ENCODE results near the gene ZNF652. TPM values are rescaled to one million over a fixed set of nuclear protein-coding genes. Genes with fewer than 3 reads are reported as not detected.
A peak's percentile ranks its signal among the peaks of the same experiment; 100 is the strongest.

ZNF652 gene
- total RNA-seq (2022) (89.3 and 92.6 TPM in 2 replicates), Bru-seq, nascent RNA (percentile 92 among the genes with signal in this experiment), BruChase-seq, experiment 1, labeled RNA remaining after a 2-hour chase (percentile 95 among the genes with signal in this experiment), BruChase-seq, experiment 2, labeled RNA remaining after a 6-hour chase (percentile 94 among the genes with signal in this experiment)
- long read RNA-seq, full-length matches to known transcripts = 4 of 20 reads
- long read RNA-seq, partial matches to known transcripts = 6 of 20 reads
- long read RNA-seq, other reads (novel, unspliced or antisense) = 10 of 20 reads

- H3K4me1 Mint-ChIP-seq (ENCODE audit: low read depth, unreplicated experiment) = peaks cover 27% of the 10 kb centered on the region
- peaks cover 26% of the 10 kb centered on the region for H3K4me1 ChIP-seq
- no peaks in the 10 kb centered on the region for H3K9me3 ChIP-seq
- H3K9me3 Mint-ChIP-seq (ENCODE audit: unreplicated experiment) = no peaks in the 10 kb centered on the region
- H3K4me3 Mint-ChIP-seq (ENCODE audit: unreplicated experiment) = peak within 1 kb of the TSS; percentile 77
- H3K36me3 ChIP-seq (ENCODE audit: control insufficient read depth, insufficient read depth, low read length) = no peaks in the 10 kb centered on the region
- peaks cover 14% of the 10 kb centered on the region for H3K36me3 Mint-ChIP-seq (ENCODE audit: insufficient read depth, unreplicated experiment)
- intact Hi-C loops (cut with micrococcal nuclease; ENCODE audit: unreplicated experiment) = loop anchor here (1.0 to 5.0 kb wide), 3 partner anchors 47 to 1315 kb away; partner anchors contain the start of genes NFE2L1 and PHB1
- DNase-seq = peak; percentile 100
- no peaks in the 10 kb centered on the region for H3K27me3 Mint-ChIP-seq (ENCODE audit: insufficient read depth, unreplicated experiment)
- H3K27ac Mint-ChIP-seq (ENCODE audit: unreplicated experiment) = peak within 1 kb of the TSS; percentile 76
- H3K4me3 ChIP-seq (ENCODE audit: low read depth, low read length) = peak within 1 kb of the TSS; percentile 64
- no TSS peak for BruUV-seq (replicated peaks)
- no peak for TF ChIP-seq CTCF (IDR thresholded peaks at IDR 0.05; ENCODE audit: insufficient read depth in 1 of 2, low read depth in 1 of 2, low read length in 1 of 2, severe bottlenecking in 1 of 2, unreplicated experiment in 1 of 2)
- CTCF ChIA-PET = interaction anchor here (0.5 to 1.5 kb wide), 19 partner anchors 9 to 1404 kb away, joined by 3 to 8 read pairs (median 4); partner anchors contain the start of gene PRR15L
- POLR2A ChIA-PET = interaction anchor here (0.5 to 1.7 kb wide), 7 partner anchors 23 to 633 kb away, joined by 3 to 19 read pairs (median 4); partner anchors contain the start of genes HOXB13, PHB1 and SNF8
- H3K27me3 ChIP-seq (replicated peaks; ENCODE audit: control insufficient read depth, insufficient read depth, low read length) = no peaks in the 10 kb centered on the region
These were observed at the start of gene ZNF652 for GRCh38 chr17:49361902-49362722. Gene ZNF652 (minus strand): TSS chr17:49362250. CDS start chr17:49317725, 44,525 bp downstream.

GRCh38 chr17:49409066-49409465 is 47.0 kb upstream of the ZNF652 start:
- H3K27ac Mint-ChIP-seq (ENCODE audit: unreplicated experiment) = peak overlapping the region; percentile 17
- peak in 1 of 2 experiments; percentile 49 for DNase-seq
- H3K9me3 ChIP-seq = no peaks in the 10 kb centered on the region
- ChIA-PET POLR2A (interaction anchor here (1.0 kb wide), 1 partner anchor 379 kb away, joined by 4 read pairs; the partner anchor contains the start of gene KAT7), CTCF (interaction anchor here (0.7 to 2.8 kb wide), 10 partner anchors 9 to 283 kb away, joined by 3 to 106 read pairs (median 6); partner anchors contain the start of gene ZNF652)
- H3K36me3 Mint-ChIP-seq (ENCODE audit: insufficient read depth, unreplicated experiment) = peaks cover 96% of the 10 kb centered on the region
- BruUV-seq (replicated peaks) = no TSS peak
- H3K27me3 Mint-ChIP-seq (ENCODE audit: insufficient read depth, unreplicated experiment) = no peaks in the 10 kb centered on the region
- no peak for TF ChIP-seq CTCF (IDR thresholded peaks at IDR 0.05; ENCODE audit: insufficient read depth in 1 of 2, low read depth in 1 of 2, low read length in 1 of 2, severe bottlenecking in 1 of 2, unreplicated experiment in 1 of 2)
- H3K4me3 Mint-ChIP-seq (ENCODE audit: unreplicated experiment) = no peak overlapping the region
- peaks cover 10% of the 10 kb centered on the region for H3K4me1 Mint-ChIP-seq (ENCODE audit: low read depth, unreplicated experiment)
- H3K36me3 ChIP-seq (ENCODE audit: control insufficient read depth, insufficient read depth, low read length) = peaks cover 34% of the 10 kb centered on the region
- intact Hi-C loops (cut with micrococcal nuclease; ENCODE audit: unreplicated experiment) = loop anchor here (2.0 kb wide), 1 partner anchor 88 kb away; no protein-coding TSS in a partner anchor
- no peak overlapping the region for H3K4me3 ChIP-seq (ENCODE audit: low read depth, low read length)
- no peaks in the 10 kb centered on the region for H3K27me3 ChIP-seq (replicated peaks; ENCODE audit: control insufficient read depth, insufficient read depth, low read length)
- H3K9me3 Mint-ChIP-seq (ENCODE audit: unreplicated experiment) = no peaks in the 10 kb centered on the region
- H3K4me1 ChIP-seq = peaks cover 9% of the 10 kb centered on the region
